NB4 (cell line): ENCODE results near the gene RBMS3.

Experiments used
- MYC ChIP-seq: IDR thresholded peaks from 2 replicates; pipeline ENCODE4 v1.6.1; 2011; ENCODE audit warnings: low read depth, low read length
- POLR2A ChIP-seq: IDR thresholded peaks from 2 replicates; pipeline ENCODE4 v1.6.1; 2011; ENCODE audit warnings: mild to moderate bottlenecking; ENCODE audit not compliant: insufficient read length; ENCODE audit errors: extremely low read depth
- TF ChIP-seq, protein P1 (sequence below): IDR thresholded peaks from one replicate; pipeline ENCODE4 v1.5.1; 2012; ENCODE audit warnings: low read depth, low read length

GRCh38 chr3:29759411-29760225 is 478.7 kb downstream of the RBMS3 start:
- TF ChIP-seq, protein P1, sequence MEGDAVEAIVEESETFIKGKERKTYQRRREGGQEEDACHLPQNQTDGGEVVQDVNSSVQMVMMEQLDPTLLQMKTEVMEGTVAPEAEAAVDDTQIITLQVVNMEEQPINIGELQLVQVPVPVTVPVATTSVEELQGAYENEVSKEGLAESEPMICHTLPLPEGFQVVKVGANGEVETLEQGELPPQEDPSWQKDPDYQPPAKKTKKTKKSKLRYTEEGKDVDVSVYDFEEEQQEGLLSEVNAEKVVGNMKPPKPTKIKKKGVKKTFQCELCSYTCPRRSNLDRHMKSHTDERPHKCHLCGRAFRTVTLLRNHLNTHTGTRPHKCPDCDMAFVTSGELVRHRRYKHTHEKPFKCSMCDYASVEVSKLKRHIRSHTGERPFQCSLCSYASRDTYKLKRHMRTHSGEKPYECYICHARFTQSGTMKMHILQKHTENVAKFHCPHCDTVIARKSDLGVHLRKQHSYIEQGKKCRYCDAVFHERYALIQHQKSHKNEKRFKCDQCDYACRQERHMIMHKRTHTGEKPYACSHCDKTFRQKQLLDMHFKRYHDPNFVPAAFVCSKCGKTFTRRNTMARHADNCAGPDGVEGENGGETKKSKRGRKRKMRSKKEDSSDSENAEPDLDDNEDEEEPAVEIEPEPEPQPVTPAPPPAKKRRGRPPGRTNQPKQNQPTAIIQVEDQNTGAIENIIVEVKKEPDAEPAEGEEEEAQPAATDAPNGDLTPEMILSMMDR = no peak
- TF ChIP-seq POLR2A (no peak), MYC (no peak)
